IMR-90 (cell line): ENCODE results near the gene CARD16. TPM values are rescaled to one million over a fixed set of nuclear protein-coding genes. Genes with fewer than 3 reads are reported as not detected.

Experiments
- ATAC-seq: fragments of 200-7000 bp; cut with Tn5 transposase; 2 replicates; pipeline ENCODE4 v1.9.1; 2020; ENCODE audit warnings: low read depth, mild to moderate bottlenecking, moderate library complexity
- BruUV-seq: library from RNA; stranded (reverse); fragments of 400-500 nt; replicated peaks from 2 replicates; lab custom pipeline; 2021; lab: Mats Ljungman, UMichigan
- CTCF ChIA-PET: fragments of 300-600 bp; formaldehyde crosslinking; extraction: SDS; loops from one replicate; lab custom pipeline; 2021; ENCODE audit warnings: antibody characterized with exemption; lab: Yijun Ruan, JAX
- POLR2A ChIA-PET: fragments of 300-600 bp; sonication (Branson Sonifier 250); formaldehyde crosslinking; loops from one replicate; lab custom pipeline; 2022; ENCODE audit warnings: antibody characterized with exemption; ENCODE audit not compliant: unreplicated experiment; lab: Charles Lee
- DNase-seq: peaks from one replicate; pipeline ENCODE4 v3.0.0; 2013
- H2AFZ ChIP-seq: replicated peaks from 2 replicates; pipeline ENCODE3; 2013; ENCODE audit warnings: low read length, mild to moderate bottlenecking; ENCODE audit not compliant: poor library complexity
- H2AK5ac ChIP-seq: 2 replicates; pipeline ENCODE4 v1.6.1; 2013; ENCODE audit warnings: low read depth, low read length, inconsistent platforms
- H2AK9ac ChIP-seq: replicated peaks from 2 replicates; pipeline ENCODE3; 2013; ENCODE audit warnings: mild to moderate bottlenecking, low read depth, low read length, moderate library complexity; ENCODE audit not compliant: poor library complexity
- H2BK120ac ChIP-seq: 2 replicates; pipeline ENCODE4 v1.6.1; 2013; ENCODE audit warnings: low read depth, low read length, inconsistent platforms
- H2BK15ac ChIP-seq: 3 replicates; pipeline ENCODE4 v1.6.1; 2013; ENCODE audit warnings: low read depth, low read length, inconsistent platforms
- H2BK20ac ChIP-seq: 2 replicates; pipeline ENCODE4 v1.6.1; 2013; ENCODE audit warnings: low read depth, mild to moderate bottlenecking, inconsistent platforms, low read length, moderate library complexity
- H2BK5ac ChIP-seq: 2 replicates; pipeline ENCODE4 v1.6.1; 2013; ENCODE audit warnings: mild to moderate bottlenecking, low read depth, low read length, inconsistent platforms; ENCODE audit not compliant: poor library complexity, severe bottlenecking
- H3K14ac ChIP-seq: replicated peaks from 2 replicates; pipeline ENCODE4 v1.6.1; 2013; ENCODE audit warnings: low read depth, low read length, inconsistent platforms
- H3K18ac ChIP-seq: 2 replicates; pipeline ENCODE4 v1.6.1; 2013; ENCODE audit warnings: low read depth, low read length, control low read depth
- H3K23ac ChIP-seq: 2 replicates; pipeline ENCODE4 v1.6.1; 2013; ENCODE audit warnings: low read depth, low read length, inconsistent platforms
- H3K27ac ChIP-seq: 2 replicates; pipeline ENCODE4 v1.5.1; 2013; ENCODE audit warnings: mild to moderate bottlenecking, control low read depth, low read length; ENCODE audit not compliant: insufficient read depth
- H3K27me3 ChIP-seq: 2 replicates; pipeline ENCODE4 v1.6.1; 2013; ENCODE audit warnings: low read length; ENCODE audit not compliant: control insufficient read depth, insufficient read depth
- H3K36me3 ChIP-seq: 2 replicates; pipeline ENCODE4 v1.6.1; 2013; ENCODE audit warnings: low read length, mixed read lengths; ENCODE audit not compliant: control insufficient read depth, insufficient read depth
- H3K4ac ChIP-seq: 2 replicates; pipeline ENCODE4 v1.6.1; 2013; ENCODE audit warnings: low read depth, low read length, inconsistent platforms
- H3K4me1 ChIP-seq: 2 replicates; pipeline ENCODE4 v1.6.1; 2013; ENCODE audit warnings: low read length, mixed read lengths; ENCODE audit not compliant: control insufficient read depth, insufficient read depth
- H3K4me2 ChIP-seq: 2 replicates; pipeline ENCODE4 v1.6.1; 2013; ENCODE audit warnings: low read depth, mild to moderate bottlenecking, control low read depth, low read length, moderate library complexity
- H3K4me3 ChIP-seq: 2 replicates; pipeline ENCODE4 v1.5.1; 2013; ENCODE audit warnings: low read depth, mild to moderate bottlenecking, control low read depth, low read length, moderate library complexity; ENCODE audit not compliant: insufficient read depth
- H3K56ac ChIP-seq: 2 replicates; pipeline ENCODE4 v1.6.1; 2013; ENCODE audit warnings: low read length, inconsistent platforms; ENCODE audit not compliant: insufficient read depth; ENCODE audit errors: extremely low read depth
- H3K79me1 ChIP-seq, 2 experiments: 2 replicates each; pipeline ENCODE4 v1.6.1; 2013; ENCODE audit warnings: low read length in 2 of 2, inconsistent platforms in 1 of 2, low read depth in 1 of 2
- H3K9ac ChIP-seq: 2 replicates; pipeline ENCODE4 v1.6.1; 2013; ENCODE audit warnings: low read depth, low read length, control low read depth
- H3K9me1 ChIP-seq: 2 replicates; pipeline ENCODE4 v1.6.1; 2013; ENCODE audit warnings: low read length, inconsistent platforms; ENCODE audit not compliant: insufficient read depth
- H3K9me3 ChIP-seq: 2 replicates; pipeline ENCODE4 v1.6.1; 2013; ENCODE audit warnings: low read length; ENCODE audit not compliant: control insufficient read depth, insufficient read depth
- H4K20me1 ChIP-seq: 2 replicates; pipeline ENCODE4 v1.6.1; 2013; ENCODE audit warnings: low read length, inconsistent platforms; ENCODE audit not compliant: insufficient read depth
- H4K5ac ChIP-seq: 2 replicates; pipeline ENCODE4 v1.6.1; 2013; ENCODE audit warnings: mild to moderate bottlenecking, low read depth, low read length, control low read depth
- H4K8ac ChIP-seq, 2 experiments: 2 replicates each; pipeline ENCODE4 v1.6.1; 2013; ENCODE audit warnings: low read depth in 2 of 2, low read length in 2 of 2, control low read depth in 1 of 2, inconsistent platforms in 1 of 2
- H4K91ac ChIP-seq: 2 replicates; pipeline ENCODE4 v1.6.1; 2013; ENCODE audit warnings: low read depth, low read length, inconsistent platforms; ENCODE audit not compliant: insufficient read depth
- BHLHE40 ChIP-seq: fragments of 150-350 bp; IDR thresholded peaks from 2 replicates; pipeline ENCODE4 v1.6.1; 2016; ENCODE audit warnings: mild to moderate bottlenecking, low read depth, low read length
- CEBPB ChIP-seq: IDR thresholded peaks from 2 replicates; pipeline ENCODE4 v1.6.1; 2012; ENCODE audit warnings: low read depth, low read length, improper control_type of control experiment
- MAFK ChIP-seq: IDR thresholded peaks from 2 replicates; pipeline ENCODE4 v1.6.1; 2012; ENCODE audit warnings: low read depth, low read length, improper control_type of control experiment
- MXI1 ChIP-seq: IDR thresholded peaks from 2 replicates; pipeline ENCODE4 v1.6.1; 2012; ENCODE audit warnings: low read depth, mild to moderate bottlenecking, low read length, moderate library complexity, borderline replicate concordance
- NFE2L2 ChIP-seq: fragments of 150-350 bp; IDR thresholded peaks from 2 replicates; pipeline ENCODE4 v1.6.1; 2016; ENCODE audit warnings: low read depth, mild to moderate bottlenecking, low read length
- RAD21 ChIP-seq: IDR thresholded peaks from 2 replicates; pipeline ENCODE4 v1.6.1; 2012; ENCODE audit warnings: low read length, improper control_type of control experiment
- RCOR1 ChIP-seq: IDR thresholded peaks from 2 replicates; pipeline ENCODE4 v1.6.1; 2012; ENCODE audit warnings: mild to moderate bottlenecking, low read length, improper control_type of control experiment; ENCODE audit not compliant: insufficient replicate concordance
- RFX5 ChIP-seq: IDR thresholded peaks from 2 replicates; pipeline ENCODE4 v1.8.0; 2012; ENCODE audit warnings: low read depth, mild to moderate bottlenecking, low read length, moderate library complexity
- SMC3 ChIP-seq: fragments of 150-350 bp; IDR thresholded peaks from 2 replicates; pipeline ENCODE4 v1.6.1; 2016; ENCODE audit warnings: low read depth, mild to moderate bottlenecking, antibody characterized with exemption, low read length, moderate library complexity
- WGBS, 2 experiments: methylation state at CpG; one replicate each; pipeline versions ENCODE4 v1.1.5 to v1.1.7; 2013; ENCODE audit warnings: missing lambda C conversion rate in 2 of 2; ENCODE audit not compliant: insufficient read length in 1 of 2; ENCODE audit errors: extremely low coverage in 2 of 2; 5-methylcytosine and 5-hydroxymethylcytosine counted together
- dilution Hi-C: fragments of 300-500 bp; cut with HindIII; formaldehyde crosslinking; loops from one replicate; pipeline ENCODE4 v1.14.3; 2018; ENCODE audit warnings: low sequenced_read_pairs; ENCODE audit not compliant: unreplicated experiment
- in situ Hi-C: fragments of 300-500 bp; cut with MboI; formaldehyde crosslinking; loops from 3 replicates; pipeline ENCODE4 v1.14.3; 2019; ENCODE audit warnings: low sequenced_read_pairs, inconsistent platforms, mixed read lengths
- intact Hi-C: fragments of 100-400 bp; cut with micrococcal nuclease; formaldehyde crosslinking; loops from 2 replicates; pipeline ENCODE4 v1.10.0; 2022
- polyA plus RNA-seq, 3 experiments: library from polyadenylated mRNA; depleted of rRNA; stranded (reverse); fragments of >200 nt; gene quantifications; 2 replicates each; pipeline ENCODE4 v1.2.3, GENCODE V29; 2012; ENCODE audit warnings: low replicate concordance in 1 of 3
- total RNA-seq: library from RNA; depleted of rRNA; stranded (reverse); fragments of >200 nt; gene quantifications from 2 replicates; pipeline ENCODE4 v1.2.3, GENCODE V29; 2012
- TF ChIP-seq, protein P1 (sequence below): fragments of 150-350 bp; IDR thresholded peaks from 2 replicates; pipeline ENCODE4 v1.6.1; 2016; ENCODE audit warnings: low read depth, mild to moderate bottlenecking, low read length, moderate library complexity, borderline replicate concordance

The CARD16 gene
- total and polyA plus RNA-seq, 2 of the 4 experiments (the other 2 are of a cell fraction): 7.9 to 29.2 TPM

DNA sequence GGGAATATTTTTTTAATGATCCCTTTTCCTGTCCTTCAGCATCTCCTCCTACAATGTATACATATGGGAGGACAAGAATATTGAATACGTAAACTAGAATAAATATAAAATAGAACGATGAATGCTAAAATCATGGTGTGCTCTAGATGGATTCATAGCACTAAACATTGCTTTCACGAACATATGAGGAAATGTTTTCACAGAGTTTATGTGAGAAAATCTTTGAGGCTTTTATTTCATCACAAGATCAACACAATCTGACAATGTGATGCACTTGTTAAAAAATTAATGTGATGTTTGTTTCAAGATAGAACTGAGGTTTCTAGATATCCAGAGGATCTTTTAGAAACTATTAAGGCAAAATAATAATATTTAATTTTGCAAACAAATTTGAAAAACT lies 3.0 kb downstream of the CARD16 start:
- Histone ChIP-seq H3K9me3 (no peaks in the 10 kb centered on the region), H4K5ac (no peak overlapping the region), H3K14ac (no peak overlapping the region), H4K20me1 (no peaks in the 10 kb centered on the region), H4K8ac (no peak overlapping the region), H3K56ac (no peak overlapping the region), H3K4me3 (no peak overlapping the region), H2AFZ (no peak overlapping the region), H2BK5ac (no peak overlapping the region), H2AK5ac (no peak overlapping the region), H3K4me2 (no peak overlapping the region), H3K79me1 (peaks cover 0 to 32% of the 10 kb centered on the region in 2 experiments; a peak in 2 of 4 replicates), H4K91ac (no peak overlapping the region), H3K18ac (no peak overlapping the region), H2BK120ac (no peak overlapping the region), H2BK20ac (no peak overlapping the region), H3K4me1 (peaks cover 9% of the 10 kb centered on the region), H3K4ac (no peak overlapping the region), H3K9me1 (0 out of 2 replicates have a peak, but pooled peaks cover 3% of the 10 kb centered on the region), H3K36me3 (peaks cover 6% of the 10 kb centered on the region), H2AK9ac (no peak overlapping the region), H3K23ac (no peak overlapping the region), H3K9ac (no peak overlapping the region), H3K27ac (no peak overlapping the region), H2BK15ac (no peak overlapping the region), H3K27me3 (no peaks in the 10 kb centered on the region)
- WGBS, 2 experiments: no CpG with 5 or more reads among the region's 3 CpGs
- DNase-seq (no peak), ATAC-seq (no peak)
- BruUV-seq: no TSS peak
- intact Hi-C loops (no loop called here), in situ Hi-C loops (no loop called here), dilution Hi-C loops (no loop called here)
- TF ChIP-seq BHLHE40: no peak
- TF ChIP-seq CEBPB: no peak
- TF ChIP-seq RFX5: no peak
- TF ChIP-seq MXI1: no peak
- no peak for TF ChIP-seq MAFK
- TF ChIP-seq RAD21: no peak
- no peak for TF ChIP-seq RCOR1
- TF ChIP-seq, protein P1, sequence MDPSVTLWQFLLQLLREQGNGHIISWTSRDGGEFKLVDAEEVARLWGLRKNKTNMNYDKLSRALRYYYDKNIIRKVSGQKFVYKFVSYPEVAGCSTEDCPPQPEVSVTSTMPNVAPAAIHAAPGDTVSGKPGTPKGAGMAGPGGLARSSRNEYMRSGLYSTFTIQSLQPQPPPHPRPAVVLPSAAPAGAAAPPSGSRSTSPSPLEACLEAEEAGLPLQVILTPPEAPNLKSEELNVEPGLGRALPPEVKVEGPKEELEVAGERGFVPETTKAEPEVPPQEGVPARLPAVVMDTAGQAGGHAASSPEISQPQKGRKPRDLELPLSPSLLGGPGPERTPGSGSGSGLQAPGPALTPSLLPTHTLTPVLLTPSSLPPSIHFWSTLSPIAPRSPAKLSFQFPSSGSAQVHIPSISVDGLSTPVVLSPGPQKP: no peak
- TF ChIP-seq SMC3: no peak
- no peak for TF ChIP-seq NFE2L2
- ChIA-PET CTCF (no interaction called here), POLR2A (no interaction called here)
